ENCODE measurements around the gene SGPP2.

The SGPP2 gene

GRCh38 chr2:222525811-222526210, 101.5 kb downstream of the SGPP2 start:
- DNase-seq (ENCODE audit: low read depth) = no peak

GRCh38 chr2:222526480-222527277, 102.3 kb downstream of the SGPP2 start:
- DNase-seq (ENCODE audit: low read depth) = no peak

- DNase-seq (ENCODE audit: low read depth) = no peak
These were observed 108.0 kb downstream of the SGPP2 start for GRCh38 chr2:222532315-222532714.

GRCh38 chr2:222535477-222535876, 111.1 kb downstream of the SGPP2 start:
- no peak for DNase-seq (ENCODE audit: low read depth)

- no peak for DNase-seq (ENCODE audit: low read depth)
These were observed 114.2 kb downstream of the SGPP2 start for GRCh38 chr2:222538535-222538934.

GRCh38 chr2:222544661-222545060, 120.3 kb downstream of the SGPP2 start:
- no peak for DNase-seq (ENCODE audit: low read depth)

- DNase-seq (ENCODE audit: low read depth) = no peak
These were observed 121.8 kb downstream of the SGPP2 start for GRCh38 chr2:222545823-222546795.

- DNase-seq (ENCODE audit: low read depth) = no peak
These were observed 122.7 kb downstream of the SGPP2 start for GRCh38 chr2:222547083-222547482.

- DNase-seq (ENCODE audit: low read depth) = no peak
These were observed 124.6 kb downstream of the SGPP2 start for GRCh38 chr2:222548992-222549391.

GRCh38 chr2:222554517-222554916, 130.2 kb downstream of the SGPP2 start:
- no peak for DNase-seq (ENCODE audit: low read depth)

- no peak for DNase-seq (ENCODE audit: low read depth)
These were observed 136.8 kb downstream of the SGPP2 start for GRCh38 chr2:222561151-222561550.

- DNase-seq (ENCODE audit: low read depth) = no peak
These were observed 137.7 kb downstream of the SGPP2 start for GRCh38 chr2:222561817-222562645.

GRCh38 chr2:222563106-222563718, 138.9 kb downstream of the SGPP2 start:
- no peak for DNase-seq (ENCODE audit: low read depth)

GRCh38 chr2:222563936-222564335, 139.6 kb downstream of the SGPP2 start:
- DNase-seq (ENCODE audit: low read depth) = no peak

- no peak for DNase-seq (ENCODE audit: low read depth)
These were observed 141.9 kb downstream of the SGPP2 start for GRCh38 chr2:222566229-222566628.

- no peak for DNase-seq (ENCODE audit: low read depth)
These were observed 144.5 kb downstream of the SGPP2 start for GRCh38 chr2:222568865-222569264.

GRCh38 chr2:222569826-222570225, 145.5 kb downstream of the SGPP2 start:
- no peak for DNase-seq (ENCODE audit: low read depth)

GRCh38 chr2:222572264-222572721, 147.9 kb downstream of the SGPP2 start:
- no peak for DNase-seq (ENCODE audit: low read depth)

GRCh38 chr2:222572751-222573174, 148.4 kb downstream of the SGPP2 start:
- DNase-seq (ENCODE audit: low read depth) = no peak

- DNase-seq (ENCODE audit: low read depth) = no peak
These were observed 151.3 kb downstream of the SGPP2 start for GRCh38 chr2:222575618-222576017.
